PFSK-1 (cell line): ENCODE measurements around the gene ELP2.

Source experiments
- FOXP2 ChIP-seq: optimal IDR thresholded peaks from 2 replicates; pipeline ENCODE3; 2011; ENCODE audit warnings: borderline replicate concordance, control low read depth, inconsistent platforms; ENCODE audit not compliant: insufficient read depth; ENCODE audit errors: extremely low read length, extremely low read depth
- POLR2AphosphoS5 ChIP-seq: IDR thresholded peaks from 2 replicates; pipeline ENCODE4 v1.6.1; 2012; ENCODE audit warnings: low read depth, mild to moderate bottlenecking, control low read depth, low read length, moderate library complexity
- REST ChIP-seq, 2 experiments: IDR thresholded peaks; 2 replicates each; pipeline versions ENCODE4 v1.6.1 to v1.8.0; 2011 to 2012; ENCODE audit warnings: low read depth in 2 of 2, low read length in 2 of 2, control low read depth in 1 of 2, inconsistent platforms in 1 of 2, mild to moderate bottlenecking in 1 of 2, moderate library complexity in 1 of 2; ENCODE audit not compliant: insufficient read depth in 1 of 2
- SIN3A ChIP-seq: IDR thresholded peaks from 2 replicates; pipeline ENCODE4 v1.6.1; 2012; ENCODE audit warnings: mild to moderate bottlenecking, low read length, moderate library complexity, borderline replicate concordance; ENCODE audit not compliant: insufficient read depth
- TAF1 ChIP-seq: IDR thresholded peaks from 2 replicates; pipeline ENCODE4 v1.6.1; 2012; ENCODE audit warnings: low read length, control low read depth, borderline replicate concordance; ENCODE audit not compliant: insufficient read depth

ELP2 gene

GRCh38 chr18:36187826-36188721 is 58.4 kb downstream of the ELP2 start:
- TF ChIP-seq SIN3A (no peak), FOXP2 (no peak), TAF1 (no peak), REST (IDR thresholded peaks at IDR 0.05; ENCODE audit: insufficient read depth in 1 of 2, low read depth in 2 of 2, low read length in 2 of 2) (no peak), POLR2AphosphoS5 (no peak)

GRCh38 chr18:36188916-36189315 is 59.2 kb downstream of the ELP2 start:
- TF ChIP-seq REST (IDR thresholded peaks at IDR 0.05; ENCODE audit: insufficient read depth in 1 of 2, low read depth in 2 of 2, low read length in 2 of 2) (no peak), SIN3A (no peak), TAF1 (no peak), FOXP2 (no peak), POLR2AphosphoS5 (no peak)

- TF ChIP-seq POLR2AphosphoS5 (no peak), SIN3A (no peak), FOXP2 (no peak), REST (IDR thresholded peaks at IDR 0.05; ENCODE audit: insufficient read depth in 1 of 2, low read depth in 2 of 2, low read length in 2 of 2) (no peak), TAF1 (no peak)
Observed at GRCh38 chr18:36189486-36189885, 59.8 kb downstream of the ELP2 start.

- TF ChIP-seq POLR2AphosphoS5 (no peak), SIN3A (no peak), FOXP2 (no peak), REST (IDR thresholded peaks at IDR 0.05; ENCODE audit: insufficient read depth in 1 of 2, low read depth in 2 of 2, low read length in 2 of 2) (no peak), TAF1 (no peak)
Observed at GRCh38 chr18:36191286-36191685, 61.6 kb downstream of the ELP2 start.

- TF ChIP-seq REST (IDR thresholded peaks at IDR 0.05; ENCODE audit: insufficient read depth in 1 of 2, low read depth in 2 of 2, low read length in 2 of 2) (no peak), POLR2AphosphoS5 (no peak), TAF1 (no peak), FOXP2 (no peak), SIN3A (no peak)
Observed at GRCh38 chr18:36191711-36192110, 62.0 kb downstream of the ELP2 start.
